ENCODE data around the gene FZD1.

- no peak for TF ChIP-seq CTCF (IDR thresholded peaks at IDR 0.05; ENCODE audit: low read depth, low read length)
- TF ChIP-seq EZH2phosphoT487 (IDR thresholded peaks at IDR 0.05; ENCODE audit: low read depth), result no peak
These were observed 16.7 kb upstream of the FZD1 start for GRCh38 chr7:91247500-91247899.
